GM12801 (cell line): ENCODE results near the gene PMPCB.

ENCODE experiments used
- CTCF ChIP-seq: IDR thresholded peaks from one replicate; pipeline ENCODE4 v1.5.1; 2011; ENCODE audit warnings: control low read depth; ENCODE audit not compliant: insufficient read length; ENCODE audit errors: extremely low read depth

PMPCB gene

GRCh38 chr7:103296901-103297836 lies at the start of gene PMPCB:
Gene PMPCB (plus strand): TSS chr7:103297435. CDS start chr7:103297460, 25 bp downstream.
- no peak for TF ChIP-seq CTCF

- no peak for TF ChIP-seq CTCF
These were observed 5.1 kb upstream of the PMPCB start for GRCh38 chr7:103292122-103292521.

- TF ChIP-seq CTCF = no peak
These were observed 3.7 kb upstream of the PMPCB start for GRCh38 chr7:103293526-103293925.

- no peak for TF ChIP-seq CTCF
These were observed 573 bp downstream of the PMPCB start for GRCh38 chr7:103297837-103298179.

GRCh38 chr7:103299660-103300059 lies 2.4 kb downstream of the PMPCB start:
- no peak for TF ChIP-seq CTCF

GRCh38 chr7:103301441-103301840 lies 4.2 kb downstream of the PMPCB start:
- TF ChIP-seq CTCF = no peak

GRCh38 chr7:103307503-103308231 lies 10.4 kb downstream of the PMPCB start:
- no peak for TF ChIP-seq CTCF
